Liver (tissue), 9 donors: Measurements from ENCODE around the gene ALKAL2. TPM values are rescaled to one million over a fixed set of nuclear protein-coding genes. Genes with fewer than 3 reads are reported as not detected.

ENCODE experiments used
- DNase-seq: peaks from one replicate; pipeline ENCODE4 v3.0.0-alpha.2; 2017; ENCODE audit warnings: low spot score
- H3K27ac ChIP-seq, 2 donors: one replicate each; pipeline ENCODE4 v1.7.0; 2013; ENCODE audit warnings: inconsistent platforms in 2 of 2, low read length in 2 of 2, control low read depth in 1 of 2, low read depth in 1 of 2, mild to moderate bottlenecking in 1 of 2
- H3K27me3 ChIP-seq, 4 donors: one replicate each; pipeline versions ENCODE4 v1.6.1 to v1.7.0; 2013; ENCODE audit warnings: low read length in 3 of 4, inconsistent platforms in 1 of 4, mild to moderate bottlenecking in 1 of 4, moderate library complexity in 1 of 4; ENCODE audit not compliant: control insufficient read depth in 4 of 4, insufficient read depth in 4 of 4
- H3K36me3 ChIP-seq, 4 donors: one replicate each; pipeline versions ENCODE4 v1.6.1 to v1.7.0; 2013; ENCODE audit warnings: low read length in 3 of 4, mild to moderate bottlenecking in 3 of 4, low read depth in 1 of 4, moderate library complexity in 1 of 4; ENCODE audit not compliant: control insufficient read depth in 4 of 4, insufficient read depth in 3 of 4
- H3K4me1 ChIP-seq, 4 donors: one replicate each; pipeline versions ENCODE4 v1.6.1 to v1.7.0; 2013; ENCODE audit warnings: low read length in 3 of 4, mild to moderate bottlenecking in 3 of 4, moderate library complexity in 1 of 4; ENCODE audit not compliant: control insufficient read depth in 4 of 4, insufficient read depth in 4 of 4
- H3K4me3 ChIP-seq, 3 donors: one replicate each; pipeline versions ENCODE4 v1.6.1 to v1.7.0; 2013; ENCODE audit warnings: low read length in 3 of 3, control low read depth in 1 of 3, low read depth in 1 of 3, mild to moderate bottlenecking in 1 of 3
- H3K9ac ChIP-seq, 2 donors: one replicate each; pipeline ENCODE4 v1.7.0; 2013; ENCODE audit warnings: low read length in 2 of 2, mild to moderate bottlenecking in 2 of 2, moderate library complexity in 2 of 2, control low read depth in 1 of 2, low read depth in 1 of 2
- H3K9me3 ChIP-seq, 4 donors: one replicate each; pipeline versions ENCODE4 v1.6.1 to v1.7.0; 2013; ENCODE audit warnings: low read length in 3 of 4; ENCODE audit not compliant: control insufficient read depth in 4 of 4
- ATF3 ChIP-seq: IDR thresholded peaks from 2 replicates; pipeline ENCODE4 v1.6.1; 2016; ENCODE audit warnings: antibody characterized with exemption
- CTCF ChIP-seq: fragments of 150-350 bp; IDR thresholded peaks from 2 replicates; pipeline ENCODE4 v1.5.1; 2017; ENCODE audit warnings: improper control_type of control experiment, low read depth, low read length; ENCODE audit not compliant: missing input control
- EGR1 ChIP-seq, 2 donors: IDR thresholded peaks; 2 replicates each; pipeline ENCODE4 v1.6.1; 2016 to 2018; ENCODE audit warnings: antibody characterized with exemption in 2 of 2, low read depth in 2 of 2
- FOXA1 ChIP-seq: IDR thresholded peaks from 2 replicates; pipeline ENCODE4 v1.6.1; 2016; ENCODE audit warnings: antibody characterized with exemption
- FOXA2 ChIP-seq: IDR thresholded peaks from 2 replicates; pipeline ENCODE4 v1.6.1; 2016; ENCODE audit warnings: antibody characterized with exemption
- GABPA ChIP-seq, 2 donors: IDR thresholded peaks in 1 of 2; conservative IDR thresholded peaks in 1 of 2; 2 replicates each; pipeline ENCODE4 v1.6.1; 2016; ENCODE audit warnings: antibody characterized with exemption in 2 of 2, mild to moderate bottlenecking in 1 of 2, moderate library complexity in 1 of 2
- HNF4A ChIP-seq, 2 donors: conservative IDR thresholded peaks; 2 replicates each; pipeline ENCODE4 v1.6.1; 2016; ENCODE audit warnings: antibody characterized with exemption in 2 of 2, mild to moderate bottlenecking in 2 of 2
- HNF4G ChIP-seq: IDR thresholded peaks from 2 replicates; pipeline ENCODE4 v1.6.1; 2016; ENCODE audit warnings: antibody characterized with exemption
- JUND ChIP-seq, 2 donors: IDR thresholded peaks; 2 replicates each; pipeline ENCODE4 v1.6.1; 2016; ENCODE audit warnings: antibody characterized with exemption in 2 of 2
- MAX ChIP-seq: IDR thresholded peaks from 2 replicates; pipeline ENCODE4 v1.6.1; 2016; ENCODE audit warnings: antibody characterized with exemption
- NR2F2 ChIP-seq: IDR thresholded peaks from 2 replicates; pipeline ENCODE4 v1.6.1; 2016; ENCODE audit warnings: antibody characterized with exemption
- RAD21 ChIP-seq, 2 donors: IDR thresholded peaks; 2 replicates each; pipeline ENCODE4 v1.6.1; 2016; ENCODE audit warnings: antibody characterized with exemption in 2 of 2, mild to moderate bottlenecking in 2 of 2
- REST ChIP-seq: IDR thresholded peaks from 2 replicates; pipeline ENCODE4 v1.6.1; 2016; ENCODE audit warnings: antibody characterized with exemption, mild to moderate bottlenecking
- RXRA ChIP-seq, 2 donors: IDR thresholded peaks; 2 replicates each; pipeline ENCODE4 v1.6.1; 2017 to 2018; ENCODE audit warnings: antibody characterized with exemption in 2 of 2, mild to moderate bottlenecking in 1 of 2
- SP1 ChIP-seq: IDR thresholded peaks from 2 replicates; pipeline ENCODE4 v1.6.1; 2018; ENCODE audit warnings: antibody characterized with exemption, mild to moderate bottlenecking
- TAF1 ChIP-seq: conservative IDR thresholded peaks from 2 replicates; pipeline ENCODE4 v1.6.1; 2016; ENCODE audit warnings: antibody characterized with exemption, mild to moderate bottlenecking
- YY1 ChIP-seq: IDR thresholded peaks from 2 replicates; pipeline ENCODE4 v1.6.1; 2016; ENCODE audit warnings: antibody characterized with exemption, mild to moderate bottlenecking
- WGBS: extraction: QIAGEN DNeasy Blood & Tissue Kit; methylation state at CpG from one replicate; pipeline ENCODE4 v1.1.7; 2013; 5-methylcytosine and 5-hydroxymethylcytosine counted together
- polyA plus RNA-seq, 2 donors: library from polyadenylated mRNA; stranded (reverse) in 1 of 2; unstranded in 1 of 2; fragments of 200-250 nt in 1 of 2; fragments of >200 nt in 1 of 2; fragmentation: Nextera tagmentation in 1 of 2; extraction: Ambion mirVana in 1 of 2; gene quantifications; one replicate each; pipeline versions ENCODE4 v1.2.1 to v1.2.3, GENCODE V29; 2013 to 2015
- total RNA-seq, 2 donors: library from RNA; depleted of rRNA; stranded (reverse); fragments of >200 nt; gene quantifications; one replicate each; pipeline ENCODE4 v1.2.3, GENCODE V29; 2014
- TF ChIP-seq, protein P1 (sequence below): IDR thresholded peaks from 2 replicates; pipeline ENCODE4 v1.6.1; 2016; ENCODE audit warnings: antibody characterized with exemption
- donor health status: healthy.
- donor health status: healthy.
- donor health status: healthy.
- donor health status: healthy.
- donor health status: healthy.

The ALKAL2 gene
- total and polyA plus RNA-seq, 4 donors, result 1.6 to 3.1 (median 1.9) TPM; not detected in 1

DNA sequence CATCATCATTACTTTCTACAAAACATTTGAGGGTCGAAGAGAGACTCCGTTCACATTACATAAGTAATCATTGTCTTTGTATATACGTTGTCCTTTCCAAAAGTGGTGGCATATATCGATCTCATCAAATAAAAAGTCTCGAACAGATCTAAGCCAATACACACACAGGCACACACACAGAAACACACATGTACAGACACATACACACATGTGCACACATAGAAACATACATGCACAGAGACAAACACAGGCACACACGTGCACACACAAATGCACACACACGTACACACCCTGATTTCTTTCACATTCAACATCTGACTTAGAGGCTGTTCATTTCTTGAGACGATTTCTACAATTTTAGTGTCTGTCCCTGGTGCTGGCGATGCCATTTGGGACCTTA is 17.5 kb upstream of the ALKAL2 start:
- 87% methylated on average over 9 of the region's 9 CpGs for WGBS
- H3K4me1 ChIP-seq, result no peaks in the 10 kb centered on the region
- no peak overlapping the region for H3K27ac ChIP-seq
- TF ChIP-seq, protein P1, sequence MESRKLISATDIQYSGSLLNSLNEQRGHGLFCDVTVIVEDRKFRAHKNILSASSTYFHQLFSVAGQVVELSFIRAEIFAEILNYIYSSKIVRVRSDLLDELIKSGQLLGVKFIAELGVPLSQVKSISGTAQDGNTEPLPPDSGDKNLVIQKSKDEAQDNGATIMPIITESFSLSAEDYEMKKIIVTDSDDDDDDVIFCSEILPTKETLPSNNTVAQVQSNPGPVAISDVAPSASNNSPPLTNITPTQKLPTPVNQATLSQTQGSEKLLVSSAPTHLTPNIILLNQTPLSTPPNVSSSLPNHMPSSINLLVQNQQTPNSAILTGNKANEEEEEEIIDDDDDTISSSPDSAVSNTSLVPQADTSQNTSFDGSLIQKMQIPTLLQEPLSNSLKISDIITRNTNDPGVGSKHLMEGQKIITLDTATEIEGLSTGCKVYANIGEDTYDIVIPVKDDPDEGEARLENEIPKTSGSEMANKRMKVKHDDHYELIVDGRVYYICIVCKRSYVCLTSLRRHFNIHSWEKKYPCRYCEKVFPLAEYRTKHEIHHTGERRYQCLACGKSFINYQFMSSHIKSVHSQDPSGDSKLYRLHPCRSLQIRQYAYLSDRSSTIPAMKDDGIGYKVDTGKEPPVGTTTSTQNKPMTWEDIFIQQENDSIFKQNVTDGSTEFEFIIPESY, result no peak
- TF ChIP-seq HNF4A (conservative IDR thresholded peaks at IDR 0.05), result no peak
- no peak for TF ChIP-seq CTCF
- no peak for TF ChIP-seq YY1
- TF ChIP-seq ATF3, result no peak
- TF ChIP-seq RXRA (IDR thresholded peaks at IDR 0.05), result no peak
- no peak for TF ChIP-seq EGR1 (IDR thresholded peaks at IDR 0.05; ENCODE audit: low read depth in 2 of 2)
- TF ChIP-seq FOXA2, result no peak
- H3K9ac ChIP-seq, result no peak overlapping the region
- no peak for DNase-seq
- no peaks in the 10 kb centered on the region for H3K36me3 ChIP-seq
- no peaks in the 10 kb centered on the region for H3K27me3 ChIP-seq
- peaks cover 0 to 3% (median under 1%) of the 10 kb centered on the region in 4 donors for H3K9me3 ChIP-seq
- H3K4me3 ChIP-seq, result no peak overlapping the region

DNA sequence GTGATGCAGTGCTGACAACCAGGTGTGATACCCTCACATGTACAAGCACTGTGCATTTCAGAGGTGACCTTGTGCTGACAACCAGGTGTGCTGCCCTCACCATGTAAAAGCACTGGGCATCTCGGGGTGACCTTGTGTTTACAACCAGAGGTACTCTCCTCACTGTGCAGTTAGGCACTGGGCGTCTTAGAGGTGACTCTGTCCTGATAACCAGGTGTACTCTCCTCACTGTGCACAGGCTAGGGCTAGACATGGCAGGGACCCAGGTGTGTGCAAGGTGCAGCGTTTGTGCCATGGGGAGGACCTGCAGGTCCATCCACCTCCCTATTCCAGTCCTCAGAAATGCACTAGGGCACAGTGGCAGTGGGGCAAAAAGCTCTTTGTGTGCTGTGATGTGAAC is 8.5 kb upstream of the ALKAL2 start:
- Histone ChIP-seq H3K27me3 (peaks cover 0 to 5% (median under 1%) of the 10 kb centered on the region in 4 donors), H3K36me3 (no peaks in the 10 kb centered on the region), H3K4me1 (no peaks in the 10 kb centered on the region), H3K27ac (no peak overlapping the region), H3K9me3 (no peaks in the 10 kb centered on the region), H3K9ac (no peak overlapping the region), H3K4me3 (no peak overlapping the region)
- no peak for DNase-seq
- 60% methylated on average over 3 of the region's 3 CpGs for WGBS
- no peak for TF ChIP-seq REST
- TF ChIP-seq HNF4G, result no peak
- no peak for TF ChIP-seq RAD21 (IDR thresholded peaks at IDR 0.05)
- no peak for TF ChIP-seq NR2F2
- no peak for TF ChIP-seq SP1
- no peak for TF ChIP-seq MAX
- no peak for TF ChIP-seq CTCF
- TF ChIP-seq FOXA1, result no peak
- TF ChIP-seq RXRA (IDR thresholded peaks at IDR 0.05), result no peak
- TF ChIP-seq GABPA (IDR thresholded peaks at IDR 0.05 in 1 of 2, conservative IDR thresholded peaks at IDR 0.05 in 1 of 2), result no peak
- TF ChIP-seq EGR1 (IDR thresholded peaks at IDR 0.05; ENCODE audit: low read depth in 2 of 2), result no peak
- no peak for TF ChIP-seq HNF4A (conservative IDR thresholded peaks at IDR 0.05)
- TF ChIP-seq FOXA2, result no peak
- TF ChIP-seq YY1, result no peak
- TF ChIP-seq JUND (IDR thresholded peaks at IDR 0.05), result no peak
- TF ChIP-seq, protein P1, result no peak
- TF ChIP-seq ATF3, result no peak
- TF ChIP-seq TAF1, result no peak
